Measurements from ENCODE around the gene KIF5B. TPM values are rescaled to one million over a fixed set of nuclear protein-coding genes. Genes with fewer than 3 reads are reported as not detected.
"Not testable (repeated sequence)": the region's sequence is repeated elsewhere in the genome, so short reads cannot be mapped to it uniquely, and the experiment has no call there.

The KIF5B gene
- total RNA-seq, 4 donors from 2014 or later: 83.6 to 115 (median 92.1) TPM

DNA sequence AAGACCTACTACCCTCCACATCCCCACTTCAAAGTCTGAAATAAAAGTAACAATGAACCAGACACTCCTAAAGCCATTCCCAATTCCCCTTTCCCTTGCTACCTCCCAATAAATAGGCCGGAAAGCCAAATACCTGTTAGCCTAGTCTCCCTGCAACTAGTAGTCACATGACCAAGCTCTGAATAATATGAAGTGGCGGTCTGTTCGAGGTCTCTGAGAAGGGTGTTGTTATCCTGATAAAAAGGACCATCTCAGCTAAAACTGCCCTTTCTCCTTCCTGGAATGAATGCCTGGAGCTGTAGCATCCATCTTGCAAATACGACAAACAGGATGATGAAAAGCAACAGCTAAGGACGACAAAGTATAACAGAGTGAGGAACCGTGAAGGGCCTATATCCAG lies 6.0 kb downstream of the KIF5B start:
- DNase-seq: no peak
- H3K4me3 ChIP-seq (replicated peaks in 1 of 3): no peak overlapping the region
- no peaks in the 10 kb centered on the region for H3K9me3 ChIP-seq
- H3K27me3 ChIP-seq: no peaks in the 10 kb centered on the region
- H3K4me1 ChIP-seq: peaks cover 33 to 48% of the 10 kb centered on the region in 2 donors
- no peak overlapping the region for H3K27ac ChIP-seq
- intact Hi-C loops (cut with DNase I): no loop called here
- H3K36me3 ChIP-seq: no peaks in the 10 kb centered on the region
- TF ChIP-seq POLR2A (IDR thresholded peaks at IDR 0.05): no peak
- TF ChIP-seq CTCF (IDR thresholded peaks at IDR 0.05): no peak
- WGBS, 2 donors: 55 to 65% methylated on average over 6 of the region's 6 CpGs

DNA sequence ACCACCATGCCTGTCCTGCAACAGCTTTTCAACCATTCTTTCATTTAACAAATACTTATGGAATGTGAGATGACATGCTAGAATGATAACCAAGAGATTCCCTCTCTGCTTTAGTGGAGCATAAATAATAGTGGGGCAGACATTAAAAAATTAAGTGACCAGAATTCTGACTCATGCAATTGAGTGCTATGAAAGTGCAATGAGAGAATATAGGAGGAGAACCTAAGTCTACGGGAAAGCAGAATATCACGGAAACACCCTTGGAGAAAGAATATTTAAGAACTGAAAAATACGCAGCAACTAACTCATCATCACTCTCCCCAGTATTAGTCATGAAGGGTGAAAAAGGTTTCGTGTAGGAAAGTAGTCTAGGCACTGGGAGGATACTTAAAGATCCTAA lies 7.1 kb downstream of the KIF5B start:
- Histone ChIP-seq H3K36me3 (no peaks in the 10 kb centered on the region), H3K9me3 (no peaks in the 10 kb centered on the region), H3K4me1 (peaks cover 24 to 48% of the 10 kb centered on the region in 2 donors), H3K27ac (no peak overlapping the region), H3K4me3 (replicated peaks in 1 of 3) (no peak overlapping the region), H3K27me3 (no peaks in the 10 kb centered on the region)
- 94 to 97% methylated on average over 3 of the region's 4 CpGs for WGBS, 2 donors
- DNase-seq: no peak
- TF ChIP-seq POLR2A (IDR thresholded peaks at IDR 0.05) (no peak), CTCF (IDR thresholded peaks at IDR 0.05) (no peak)
- intact Hi-C loops (cut with DNase I): no loop called here

DNA sequence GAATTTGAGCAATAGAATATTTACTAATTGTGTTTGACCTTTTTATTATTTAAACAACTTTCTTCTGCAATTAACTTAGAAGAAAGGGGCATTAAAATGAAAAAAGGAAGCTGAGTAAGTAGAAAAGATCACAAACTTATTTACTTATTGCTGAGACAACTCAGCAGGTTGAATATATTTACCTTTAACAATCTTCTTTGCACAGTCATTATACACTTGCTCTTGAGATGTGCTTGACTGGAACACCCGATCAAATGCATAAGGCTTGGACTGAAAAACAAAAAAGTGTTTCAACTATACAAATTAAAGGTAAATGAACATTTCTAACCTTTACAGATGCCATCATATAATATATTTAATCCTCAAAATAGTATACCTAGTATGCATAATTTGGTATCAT lies 7.9 kb downstream of the KIF5B start:
- Histone ChIP-seq H3K36me3 (no peaks in the 10 kb centered on the region), H3K4me1 (peaks cover 19 to 43% of the 10 kb centered on the region in 2 donors), H3K27me3 (no peaks in the 10 kb centered on the region), H3K4me3 (replicated peaks in 1 of 3) (no peak overlapping the region), H3K9me3 (no peaks in the 10 kb centered on the region), H3K27ac (no peak overlapping the region)
- intact Hi-C loops (cut with DNase I): no loop called here
- no peak for DNase-seq
- TF ChIP-seq POLR2A (IDR thresholded peaks at IDR 0.05) (no peak), CTCF (IDR thresholded peaks at IDR 0.05) (no peak)
- WGBS, 2 donors: 60 to 64% methylated on average over 1 of the region's 1 CpG

DNA sequence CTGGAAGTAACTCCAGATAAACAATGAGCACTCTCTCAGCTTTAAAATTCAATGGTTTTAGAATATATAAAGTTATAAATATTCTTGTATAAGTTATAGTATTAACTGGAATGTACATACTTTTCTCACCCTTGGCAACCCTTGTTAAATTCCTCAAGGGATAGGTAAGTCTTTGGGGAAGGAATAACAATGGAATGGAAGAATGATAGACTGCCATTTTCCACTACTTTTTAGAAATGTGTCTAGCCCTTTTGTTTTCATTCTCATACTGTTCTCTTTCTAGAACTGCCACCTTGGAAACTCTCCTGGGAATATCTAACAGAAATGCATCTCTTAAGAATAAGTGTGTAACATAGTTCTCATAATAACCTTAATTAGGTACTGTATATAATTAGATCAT lies 8.3 kb downstream of the KIF5B start:
- DNase-seq: no peak
- Histone ChIP-seq H3K36me3 (no peaks in the 10 kb centered on the region), H3K4me3 (replicated peaks in 1 of 3) (no peak overlapping the region), H3K27me3 (no peaks in the 10 kb centered on the region), H3K9me3 (no peaks in the 10 kb centered on the region), H3K4me1 (peaks cover 16 to 40% of the 10 kb centered on the region in 2 donors), H3K27ac (no peak overlapping the region)
- intact Hi-C loops (cut with DNase I): no loop called here
- TF ChIP-seq POLR2A (IDR thresholded peaks at IDR 0.05): no peak
- no peak for TF ChIP-seq CTCF (IDR thresholded peaks at IDR 0.05)

DNA sequence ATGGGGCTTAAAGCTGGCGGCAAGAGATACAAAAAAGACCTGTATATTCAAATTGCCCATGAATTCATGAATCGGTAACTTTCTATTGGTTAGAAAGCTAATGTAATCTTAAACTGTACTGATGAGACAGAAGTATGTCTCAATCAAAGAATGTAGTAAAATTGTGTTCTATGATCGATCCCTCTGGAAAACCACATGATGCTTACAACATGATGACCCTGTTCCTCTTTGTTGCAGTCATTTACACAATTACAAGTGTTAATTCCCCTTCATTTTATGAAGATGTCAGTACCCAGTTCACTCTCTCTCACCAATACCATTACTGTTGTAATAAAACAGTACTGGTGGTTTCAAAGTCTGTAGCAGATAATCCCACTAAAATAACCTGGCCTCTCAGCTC lies 10.1 kb downstream of the KIF5B start:
- H3K36me3 ChIP-seq: no peaks in the 10 kb centered on the region
- no peaks in the 10 kb centered on the region for H3K27me3 ChIP-seq
- no peak for TF ChIP-seq POLR2A (IDR thresholded peaks at IDR 0.05)
- no peak for TF ChIP-seq CTCF (IDR thresholded peaks at IDR 0.05)
- H3K4me1 ChIP-seq: peaks cover 12 to 30% of the 10 kb centered on the region in 2 donors
- intact Hi-C loops (cut with DNase I): no loop called here
- 95 to 96% methylated on average over 3 of the region's 3 CpGs for WGBS, 2 donors
- H3K4me3 ChIP-seq (replicated peaks in 1 of 3): no peak overlapping the region
- no peak for DNase-seq
- no peak overlapping the region for H3K27ac ChIP-seq
- H3K9me3 ChIP-seq: no peaks in the 10 kb centered on the region

- H3K4me3 ChIP-seq (replicated peaks in 1 of 3); H3K27ac ChIP-seq; H3K9me3 ChIP-seq; H3K4me1 ChIP-seq; DNase-seq; H3K27me3 ChIP-seq; H3K36me3 ChIP-seq; intact Hi-C loops (cut with DNase I): not testable (repeated sequence)
- WGBS, 2 donors: 85 to 88% methylated on average over 8 of the region's 8 CpGs
Measured at GRCh38 chr10:32042730-32043129, 13.5 kb downstream of the KIF5B start.

All from thyroid gland (tissue), 4 donors.